Activated CD8-positive, alpha-beta memory T cell treated with anti-CD3 and anti-CD28 coated beads for 24 hours (primary cell): Measurements from ENCODE around the gene MESP2.
A peak's percentile ranks its signal among the peaks of the same experiment; 100 is the strongest.

Experiments used
- DNase-seq: peaks from one replicate; pipeline ENCODE4 v3.0.0-alpha.2; 2020

Gene MESP2

GRCh38 chr15:89756897-89757296, 19.2 kb upstream of the MESP2 start:
- DNase-seq = no peak

- no peak for DNase-seq
These were observed 17.8 kb upstream of the MESP2 start for GRCh38 chr15:89758283-89758682.

GRCh38 chr15:89758981-89759380, 17.2 kb upstream of the MESP2 start:
- DNase-seq = no peak

GRCh38 chr15:89759835-89760234, 16.3 kb upstream of the MESP2 start:
- no peak for DNase-seq

GRCh38 chr15:89760303-89761008, 15.7 kb upstream of the MESP2 start:
- peak; percentile 89 for DNase-seq

DNA sequence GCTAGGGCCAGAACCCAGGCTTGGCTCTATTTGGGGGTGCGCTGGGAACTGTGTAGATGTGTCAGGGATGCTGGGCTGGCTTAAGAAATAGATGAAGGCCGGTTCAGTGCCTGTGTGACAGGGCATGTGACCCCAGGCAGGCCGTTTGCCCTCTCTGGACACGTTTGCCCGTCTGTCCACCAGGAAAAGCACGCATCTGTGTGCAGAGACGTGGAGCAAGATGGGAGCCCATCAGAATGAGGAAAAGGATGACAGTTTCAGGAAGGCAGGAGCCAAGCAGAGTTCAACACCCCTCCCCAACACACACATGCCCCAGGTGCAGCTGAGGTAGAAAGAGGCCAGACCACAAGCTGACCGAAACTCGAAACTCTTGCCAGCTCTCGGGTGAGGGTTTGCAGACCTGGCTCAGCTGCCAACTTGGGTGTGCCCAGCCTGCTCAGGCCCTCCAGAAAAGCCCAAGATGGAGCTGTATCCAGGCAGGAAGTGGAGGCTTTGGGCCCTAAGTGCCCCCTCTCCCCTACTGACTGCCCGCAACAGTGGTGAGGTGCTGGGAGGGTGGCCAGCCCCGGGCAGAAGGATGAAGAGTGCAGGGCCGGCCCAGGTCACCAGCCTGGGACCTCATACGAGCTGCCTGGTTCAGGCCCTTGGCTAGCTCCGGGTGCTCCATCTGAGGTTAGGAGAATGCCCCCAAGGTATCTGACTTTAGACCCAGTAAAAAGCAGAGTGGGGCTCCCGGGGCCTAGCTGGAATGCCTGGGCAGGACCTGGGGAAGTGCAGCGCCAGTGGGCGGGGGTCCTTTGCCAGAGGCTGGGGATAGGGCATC, 14.9 kb upstream of the MESP2 start:
- no peak for DNase-seq

- no peak for DNase-seq
These were observed 14.2 kb upstream of the MESP2 start for GRCh38 chr15:89761929-89762328.

DNA sequence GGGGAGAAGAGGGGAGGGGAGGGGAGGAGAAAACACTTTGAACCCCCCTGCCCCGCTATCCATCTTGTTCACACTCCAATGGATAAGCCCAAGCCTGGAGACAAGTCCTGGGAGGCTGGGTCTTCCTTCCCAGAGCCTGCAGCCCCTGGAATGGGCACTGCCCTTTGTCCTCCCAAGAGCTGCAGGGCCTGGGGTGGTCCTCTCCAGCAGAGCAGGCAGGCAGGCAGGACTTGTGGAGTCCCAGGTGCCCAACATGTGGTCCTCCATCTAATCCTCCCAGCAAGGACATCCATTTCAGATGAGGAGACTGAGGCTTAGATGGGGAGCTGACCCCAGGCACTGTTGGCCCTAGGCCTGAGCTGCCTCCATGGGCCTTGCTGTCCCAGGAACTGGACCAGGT, 10.4 kb upstream of the MESP2 start:
- DNase-seq = no peak

GRCh38 chr15:89766357-89767311, 9.5 kb upstream of the MESP2 start:
- no peak for DNase-seq

GRCh38 chr15:89767411-89767915, 8.7 kb upstream of the MESP2 start:
- no peak for DNase-seq

- no peak for DNase-seq
These were observed 8.0 kb upstream of the MESP2 start for GRCh38 chr15:89768071-89768500.

DNA sequence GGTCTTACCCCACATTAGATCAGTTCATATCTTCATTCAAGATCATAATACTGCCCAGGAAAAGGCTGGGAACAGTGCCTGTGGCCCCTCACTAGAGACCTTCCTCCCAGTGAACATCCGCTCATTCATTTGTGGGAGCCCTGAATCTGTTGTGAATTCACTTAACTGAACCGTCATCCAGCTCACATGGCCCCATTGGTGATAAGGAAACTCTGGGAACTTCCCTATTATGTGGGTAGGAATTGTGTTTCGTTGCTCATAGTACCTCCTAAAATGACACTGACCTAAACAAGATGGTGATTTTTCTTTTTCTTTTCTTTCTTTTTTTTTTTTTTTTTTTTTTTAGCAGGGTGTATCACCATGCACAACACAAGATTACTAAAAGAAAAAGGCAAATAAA, 6.8 kb upstream of the MESP2 start:
- DNase-seq = no peak

- no peak for DNase-seq
These were observed 6.1 kb upstream of the MESP2 start for GRCh38 chr15:89770041-89770440.

DNA sequence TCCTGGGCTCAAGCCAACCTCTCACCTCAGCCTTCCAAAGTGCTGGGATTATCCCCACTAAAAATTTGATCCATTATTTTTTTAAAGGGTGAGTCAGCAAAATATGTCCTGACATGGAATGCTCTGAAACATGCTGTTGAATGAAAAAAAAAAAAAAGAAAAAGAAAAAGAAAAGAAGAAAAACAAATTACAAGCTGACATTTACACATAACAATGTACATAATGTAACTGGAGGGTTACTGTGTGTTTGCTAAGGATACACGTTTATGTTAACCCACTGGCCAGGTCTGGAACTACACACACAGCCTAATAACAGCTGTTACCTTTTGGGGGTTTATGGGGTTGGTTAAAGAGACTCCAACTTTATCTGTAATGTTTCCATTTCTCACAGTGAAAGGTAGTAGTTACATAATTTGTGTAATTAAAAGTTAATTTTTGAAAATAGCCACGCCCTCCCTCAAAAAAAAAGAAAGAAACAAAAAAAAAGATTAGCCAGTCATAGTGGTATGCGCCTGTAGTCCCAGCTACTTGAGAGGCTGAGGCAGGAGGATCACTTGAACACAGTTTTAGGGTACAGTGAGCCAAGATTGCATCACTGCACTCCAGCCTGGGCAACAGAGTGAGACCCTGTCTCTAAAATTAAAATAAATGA, 3.1 kb upstream of the MESP2 start:
- no peak for DNase-seq

DNA sequence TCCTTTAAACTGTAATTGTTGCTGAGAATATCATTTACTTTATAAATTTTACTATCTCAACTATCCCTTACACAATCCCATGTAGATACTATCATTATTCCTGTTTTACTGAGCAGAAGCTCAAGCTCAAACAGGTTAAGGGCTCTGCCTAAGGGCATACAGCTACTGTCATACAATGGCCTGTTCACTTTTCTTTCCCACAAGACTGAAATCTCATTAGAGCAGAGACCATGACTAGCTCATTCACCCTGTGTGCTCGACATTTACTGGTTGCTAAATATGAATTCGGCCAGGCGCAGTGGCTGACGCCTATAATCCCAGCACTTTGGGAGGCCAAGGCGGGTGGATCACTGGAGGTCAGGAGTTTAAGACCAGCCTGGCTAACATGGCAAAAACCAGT, 1.6 kb upstream of the MESP2 start:
- DNase-seq = no peak

GRCh38 chr15:89775815-89776214, 317 bp upstream of the MESP2 start:
- DNase-seq = no peak

DNA sequence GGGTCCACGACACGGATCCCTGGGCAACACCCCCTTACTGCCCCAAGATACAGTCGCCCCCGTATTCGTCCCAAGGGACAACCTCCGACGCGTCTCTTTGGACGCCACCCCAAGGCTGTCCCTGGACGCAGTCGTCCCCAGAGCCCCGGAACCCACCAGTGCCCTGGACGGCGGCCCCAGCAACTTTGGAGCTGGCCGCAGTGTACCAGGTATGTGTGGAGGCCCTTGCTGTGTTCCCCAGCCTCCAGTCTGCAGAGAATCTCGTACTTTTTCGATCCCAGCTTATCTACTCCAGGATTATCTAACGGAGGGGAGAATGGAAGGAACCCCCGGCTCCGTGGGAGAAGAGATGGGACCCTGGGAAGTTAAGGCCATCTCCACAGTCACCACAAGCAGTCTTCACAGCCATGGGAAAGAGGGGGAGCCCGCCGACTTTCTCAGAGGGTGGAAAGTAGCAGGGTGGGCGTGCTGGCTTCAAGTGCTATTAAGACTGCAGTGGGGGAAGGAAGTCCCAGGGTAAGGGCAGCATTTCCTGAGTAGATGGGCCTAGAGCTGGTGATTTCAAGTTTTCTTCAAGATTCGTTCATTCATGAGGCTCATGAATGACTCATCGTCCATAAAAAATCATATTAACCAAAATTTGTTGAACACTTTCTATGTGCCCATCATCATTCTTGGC, 1.1 kb downstream of the MESP2 start:
- DNase-seq = no peak

DNA sequence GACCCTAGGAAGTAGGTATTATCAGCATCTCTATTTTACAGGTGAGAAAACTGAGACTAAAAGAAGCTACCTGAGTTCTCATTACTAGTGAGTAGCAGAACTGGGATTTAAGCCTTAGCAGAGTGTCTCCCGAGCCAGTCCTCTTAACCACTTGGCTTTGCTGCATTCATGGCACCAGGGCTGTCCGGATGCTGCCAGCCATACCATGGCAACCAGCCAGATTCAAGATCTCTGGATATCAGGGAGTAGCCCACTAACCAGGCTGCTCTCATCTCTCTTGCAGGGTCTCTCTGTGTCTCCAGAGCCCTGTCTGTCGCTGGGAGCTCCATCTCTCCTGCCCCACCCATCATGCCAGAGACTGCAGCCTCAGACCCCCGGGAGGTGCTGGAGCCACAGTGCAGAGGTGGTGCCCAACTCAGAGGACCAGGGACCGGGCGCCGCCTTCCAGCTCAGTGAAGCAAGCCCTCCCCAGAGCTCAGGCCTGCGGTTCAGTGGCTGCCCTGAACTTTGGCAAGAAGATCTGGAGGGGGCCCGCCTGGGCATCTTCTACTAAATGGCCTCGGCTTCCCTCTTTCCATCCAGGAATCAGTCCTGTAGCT, 1.7 kb downstream of the MESP2 start:
- DNase-seq = no peak

- DNase-seq = no peak
These were observed 2.7 kb downstream of the MESP2 start for GRCh38 chr15:89778861-89779260.

DNA sequence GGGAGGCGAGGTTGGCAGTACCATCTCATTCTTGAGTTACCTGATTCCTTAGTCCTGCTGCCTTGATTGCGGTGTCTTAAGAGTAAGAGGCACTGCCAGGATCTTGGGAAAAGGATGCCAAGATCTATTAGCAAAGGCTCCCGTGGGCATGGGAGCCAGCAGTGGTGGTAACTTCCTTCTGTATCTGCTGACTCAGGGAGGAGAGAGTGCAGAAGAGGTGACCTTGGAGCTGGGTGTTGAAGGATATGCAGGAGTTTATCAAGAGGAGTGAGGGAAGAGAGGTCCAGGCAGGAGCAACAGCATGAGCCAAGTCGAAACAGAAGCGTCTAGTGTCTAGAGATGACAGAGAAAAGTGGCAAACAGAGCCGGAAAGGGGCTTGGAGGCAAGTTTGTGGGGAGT, 4.5 kb downstream of the MESP2 start:
- DNase-seq = no peak

DNA sequence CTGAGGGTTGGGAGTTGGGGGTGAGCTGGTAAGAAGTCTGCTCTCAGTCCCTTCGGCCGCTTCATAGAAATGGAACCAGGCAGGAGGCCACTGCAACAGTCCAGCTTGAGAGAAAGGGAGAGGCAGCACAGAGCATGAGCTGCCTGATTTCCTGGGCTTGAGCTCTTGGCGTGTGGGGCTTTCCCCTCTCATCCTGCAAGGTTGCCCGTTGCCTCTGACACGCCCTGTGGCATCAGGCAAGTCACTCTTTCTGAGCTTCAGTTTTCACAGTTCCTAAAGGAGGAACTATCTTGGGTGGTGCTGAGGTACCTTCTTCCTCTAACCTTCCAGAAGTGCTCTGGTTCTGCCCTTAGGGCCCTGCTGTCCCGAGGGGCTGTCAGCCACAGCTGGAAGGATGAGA, 4.9 kb downstream of the MESP2 start:
- DNase-seq = no peak
